ENCODE results near the gene ADH1C.

DNA sequence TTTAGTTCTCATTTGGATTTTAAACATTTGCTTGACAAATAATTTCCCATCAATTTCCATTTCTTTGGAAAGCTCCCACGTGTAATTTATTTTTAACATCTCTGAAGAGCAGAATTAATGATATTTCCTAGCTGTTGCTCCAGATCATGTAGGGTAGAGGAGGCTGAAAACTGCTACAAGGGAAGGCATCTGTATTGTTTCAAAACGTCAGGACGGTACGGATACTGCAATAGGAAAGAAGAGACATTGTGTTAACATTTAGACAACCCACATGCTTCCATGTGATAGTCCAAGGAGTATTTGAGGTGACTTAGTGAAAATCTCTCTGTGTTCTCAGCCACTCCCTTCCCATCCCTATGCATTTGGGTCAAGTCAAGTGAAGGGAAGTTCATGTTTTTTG, 16.0 kb downstream of the ADH1C start:
- TF ChIP-seq, protein P1, sequence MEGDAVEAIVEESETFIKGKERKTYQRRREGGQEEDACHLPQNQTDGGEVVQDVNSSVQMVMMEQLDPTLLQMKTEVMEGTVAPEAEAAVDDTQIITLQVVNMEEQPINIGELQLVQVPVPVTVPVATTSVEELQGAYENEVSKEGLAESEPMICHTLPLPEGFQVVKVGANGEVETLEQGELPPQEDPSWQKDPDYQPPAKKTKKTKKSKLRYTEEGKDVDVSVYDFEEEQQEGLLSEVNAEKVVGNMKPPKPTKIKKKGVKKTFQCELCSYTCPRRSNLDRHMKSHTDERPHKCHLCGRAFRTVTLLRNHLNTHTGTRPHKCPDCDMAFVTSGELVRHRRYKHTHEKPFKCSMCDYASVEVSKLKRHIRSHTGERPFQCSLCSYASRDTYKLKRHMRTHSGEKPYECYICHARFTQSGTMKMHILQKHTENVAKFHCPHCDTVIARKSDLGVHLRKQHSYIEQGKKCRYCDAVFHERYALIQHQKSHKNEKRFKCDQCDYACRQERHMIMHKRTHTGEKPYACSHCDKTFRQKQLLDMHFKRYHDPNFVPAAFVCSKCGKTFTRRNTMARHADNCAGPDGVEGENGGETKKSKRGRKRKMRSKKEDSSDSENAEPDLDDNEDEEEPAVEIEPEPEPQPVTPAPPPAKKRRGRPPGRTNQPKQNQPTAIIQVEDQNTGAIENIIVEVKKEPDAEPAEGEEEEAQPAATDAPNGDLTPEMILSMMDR (conservative IDR thresholded peaks at IDR 0.05; ENCODE audit: low read depth, low read length) = no peak
- TF ChIP-seq EZH2 (IDR thresholded peaks at IDR 0.05; ENCODE audit: low read length, unreplicated experiment) = no peak

All from PC-3 (cell line).